ENCODE data around the gene COL2A1. TPM values are rescaled to one million over a fixed set of nuclear protein-coding genes. Genes with fewer than 3 reads are reported as not detected.

Gene COL2A1
- total and polyA plus RNA-seq, 4 donors: 321 TPM; not detected in 3

GRCh38 chr12:48024735-48025134, 20.5 kb upstream of the COL2A1 start (continued):
- no peak for TF ChIP-seq CTCF (IDR thresholded peaks at IDR 0.05; ENCODE audit: low read depth, low read length, missing input control)

GRCh38 chr12:48023386-48023785, 19.1 kb upstream of the COL2A1 start:
- no peak for DNase-seq (ENCODE audit: low spot score)
- Histone ChIP-seq H3K4me1 (ENCODE audit: control insufficient read depth in 4 of 4, insufficient read depth in 4 of 4, low read length in 3 of 4) (no peaks in the 10 kb centered on the region), H3K4me3 (ENCODE audit: low read depth in 1 of 3, low read length in 3 of 3) (no peak overlapping the region), H3K27me3 (ENCODE audit: control insufficient read depth in 4 of 4, insufficient read depth in 4 of 4, low read length in 3 of 4) (peaks cover 0 to 5% (median 0%) of the 10 kb centered on the region in 4 donors), H3K27ac (ENCODE audit: low read depth in 1 of 2, low read length in 2 of 2) (no peak overlapping the region), H3K9me3 (ENCODE audit: control insufficient read depth in 4 of 4, low read length in 3 of 4) (no peaks in the 10 kb centered on the region), H3K9ac (ENCODE audit: low read depth in 1 of 2, low read length in 2 of 2) (no peak overlapping the region), H3K36me3 (ENCODE audit: control insufficient read depth in 4 of 4, insufficient read depth in 3 of 4, low read depth in 1 of 4, low read length in 3 of 4) (no peaks in the 10 kb centered on the region)
- 72% methylated on average over 5 of the region's 5 CpGs for WGBS
- TF ChIP-seq HNF4A (conservative IDR thresholded peaks at IDR 0.05) (no peak), GABPA (IDR thresholded peaks at IDR 0.05 in 1 of 2, conservative IDR thresholded peaks at IDR 0.05 in 1 of 2) (no peak), REST (IDR thresholded peaks at IDR 0.05) (no peak), YY1 (IDR thresholded peaks at IDR 0.05) (no peak), HNF4G (IDR thresholded peaks at IDR 0.05) (no peak), NR2F2 (IDR thresholded peaks at IDR 0.05) (no peak), RXRA (IDR thresholded peaks at IDR 0.05) (no peak), RAD21 (IDR thresholded peaks at IDR 0.05) (no peak), JUND (IDR thresholded peaks at IDR 0.05) (no peak), ATF3 (IDR thresholded peaks at IDR 0.05) (no peak), SP1 (IDR thresholded peaks at IDR 0.05) (no peak), FOXA2 (IDR thresholded peaks at IDR 0.05) (no peak), ZBTB33 (IDR thresholded peaks at IDR 0.05) (no peak), MAX (IDR thresholded peaks at IDR 0.05) (no peak)

All from liver (tissue), 9 donors.